ENCODE measurements around the gene TSPEAR.

GRCh38 chr21:44614161-44614631, 97.2 kb downstream of the TSPEAR start:
- TF ChIP-seq CTCF (IDR thresholded peaks at IDR 0.05 in 4 of 5, conservative IDR thresholded peaks at IDR 0.05 in 1 of 5): no peak
- TF ChIP-seq POLR2A (IDR thresholded peaks at IDR 0.05): no peak

Data from gastrocnemius medialis (tissue), 4 donors.